Measurements from ENCODE around the gene ZNF14.

- TF ChIP-seq POLR2AphosphoS5 (IDR thresholded peaks at IDR 0.05) (no peak), CTCF (IDR thresholded peaks at IDR 0.05 in 8 of 11, conservative IDR thresholded peaks at IDR 0.05 in 3 of 11) (no peak), POLR2A (IDR thresholded peaks at IDR 0.05) (no peak)
Measured at GRCh38 chr19:19670070-19670551, 62.8 kb downstream of the ZNF14 start.

All from spleen (tissue), 7 donors.